ENCODE results near the gene EGFR.

GRCh38 chr7:55133630-55134358 lies 115.0 kb downstream of the EGFR start:
- TF ChIP-seq, protein P1, sequence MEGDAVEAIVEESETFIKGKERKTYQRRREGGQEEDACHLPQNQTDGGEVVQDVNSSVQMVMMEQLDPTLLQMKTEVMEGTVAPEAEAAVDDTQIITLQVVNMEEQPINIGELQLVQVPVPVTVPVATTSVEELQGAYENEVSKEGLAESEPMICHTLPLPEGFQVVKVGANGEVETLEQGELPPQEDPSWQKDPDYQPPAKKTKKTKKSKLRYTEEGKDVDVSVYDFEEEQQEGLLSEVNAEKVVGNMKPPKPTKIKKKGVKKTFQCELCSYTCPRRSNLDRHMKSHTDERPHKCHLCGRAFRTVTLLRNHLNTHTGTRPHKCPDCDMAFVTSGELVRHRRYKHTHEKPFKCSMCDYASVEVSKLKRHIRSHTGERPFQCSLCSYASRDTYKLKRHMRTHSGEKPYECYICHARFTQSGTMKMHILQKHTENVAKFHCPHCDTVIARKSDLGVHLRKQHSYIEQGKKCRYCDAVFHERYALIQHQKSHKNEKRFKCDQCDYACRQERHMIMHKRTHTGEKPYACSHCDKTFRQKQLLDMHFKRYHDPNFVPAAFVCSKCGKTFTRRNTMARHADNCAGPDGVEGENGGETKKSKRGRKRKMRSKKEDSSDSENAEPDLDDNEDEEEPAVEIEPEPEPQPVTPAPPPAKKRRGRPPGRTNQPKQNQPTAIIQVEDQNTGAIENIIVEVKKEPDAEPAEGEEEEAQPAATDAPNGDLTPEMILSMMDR (IDR thresholded peaks at IDR 0.05) = no peak
- TF ChIP-seq POLR2A (IDR thresholded peaks at IDR 0.05) = no peak

Measured in prostate gland (tissue), 2 donors.